ENCODE measurements around the gene PINLYP.
"Not testable (repeated sequence)": the region's sequence is repeated elsewhere in the genome, so short reads cannot be mapped to it uniquely, and the experiment has no call there.

PINLYP gene

GRCh38 chr19:43575156-43575950 is at the start of gene PINLYP, which contains the start of gene XRCC1:
PINLYP (plus strand) TSS chr19:43575801; CDS start chr19:43577192, 1,391 bp downstream.
XRCC1 (minus strand) TSS chr19:43575527; CDS start chr19:43575458, 69 bp downstream.
- peak; percentile 97 for DNase-seq (ENCODE audit: low spot score)

DNA sequence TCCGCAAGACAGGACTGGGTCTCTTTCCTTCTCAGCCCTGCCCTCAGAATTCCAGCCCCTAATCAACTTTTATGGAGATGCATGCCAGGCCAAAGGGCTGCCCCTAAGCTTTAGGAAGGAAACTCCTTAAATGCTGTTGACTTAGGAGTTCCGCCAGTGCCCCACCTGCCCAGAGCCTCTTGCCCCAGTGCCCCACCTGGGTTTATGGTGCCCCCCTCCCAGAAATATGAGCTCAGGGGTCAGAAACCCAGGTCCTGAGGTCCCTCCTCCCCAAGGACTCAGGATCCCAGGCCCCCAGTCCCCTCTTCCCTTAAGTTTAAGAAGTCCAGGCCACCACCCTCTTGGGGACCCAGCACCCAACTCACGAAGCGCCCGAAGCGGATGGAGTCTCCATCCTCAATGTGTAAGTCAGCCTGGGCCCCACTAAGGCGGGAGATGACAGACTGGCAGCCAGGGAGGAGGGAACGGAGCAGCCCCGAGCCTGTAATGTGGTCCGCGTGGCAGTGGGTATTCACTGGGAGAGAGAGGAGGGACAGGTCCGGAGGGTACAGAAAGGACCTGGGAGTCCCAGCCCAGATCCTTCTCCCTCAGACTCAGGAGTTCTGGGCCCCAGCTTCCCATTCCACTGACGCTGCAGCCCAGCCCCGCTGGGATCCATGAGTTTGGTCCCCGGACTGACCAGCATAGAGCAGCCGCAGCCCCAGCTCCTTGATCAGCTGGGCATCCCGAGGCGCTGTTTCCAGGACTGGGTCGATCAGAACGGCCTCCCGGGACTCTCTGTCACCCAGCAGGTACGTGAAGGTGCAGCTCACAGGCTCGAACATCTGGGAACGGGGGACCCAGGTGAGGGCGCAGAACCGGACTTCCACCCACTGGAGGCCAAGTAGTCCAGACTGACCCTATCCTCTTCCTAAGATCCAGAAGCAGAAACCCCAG is 49.5 kb upstream of the PINLYP start:
- DNase-seq (ENCODE audit: low spot score) = peak; percentile 37

GRCh38 chr19:43526884-43527859 is 48.4 kb upstream of the PINLYP start, which contains the start of gene ETHE1:
ETHE1 (minus strand) TSS chr19:43527201; CDS start chr19:43527177, 24 bp downstream.
- DNase-seq (ENCODE audit: low spot score) = peak; percentile 85

DNA sequence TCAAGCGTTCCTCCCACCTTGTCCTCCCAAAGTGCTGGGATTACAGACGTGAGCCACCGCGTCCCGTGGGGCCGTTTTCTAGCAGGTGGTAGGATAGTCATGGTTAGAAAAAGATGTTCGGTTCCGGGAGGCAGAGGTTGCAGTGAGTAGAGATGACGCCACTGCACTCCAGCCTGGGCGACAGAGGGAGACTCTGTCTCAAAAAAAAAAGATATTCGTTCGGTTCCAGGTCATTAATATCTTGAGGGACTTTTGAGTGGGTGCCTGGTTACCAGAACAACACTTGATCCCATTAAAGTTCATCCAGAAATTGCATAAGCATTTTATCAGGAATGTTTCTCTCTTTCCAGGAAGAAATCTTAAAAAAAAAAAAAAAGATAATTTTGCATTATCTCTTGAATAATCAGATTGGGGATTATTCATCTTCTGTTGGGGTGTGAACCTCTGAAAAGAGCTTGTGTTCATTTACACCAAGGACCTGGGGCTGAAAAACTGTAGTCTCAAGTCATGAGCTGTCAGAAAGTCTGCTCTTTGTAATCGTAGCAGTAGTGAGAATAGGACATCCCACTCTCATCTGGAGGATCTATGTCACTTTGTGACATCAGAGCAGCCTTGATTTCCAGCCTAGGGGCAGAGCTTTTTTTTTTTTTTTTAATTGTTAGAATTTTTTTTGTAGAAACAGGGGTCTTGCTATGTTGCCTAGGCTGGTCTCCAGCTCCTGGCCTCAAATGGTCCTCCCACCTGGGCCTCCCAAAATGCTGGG is 47.6 kb upstream of the PINLYP start:
- DNase-seq (ENCODE audit: low spot score) = no peak

- DNase-seq (ENCODE audit: low spot score) = no peak
Measured at GRCh38 chr19:43532571-43532961, 43.0 kb upstream of the PINLYP start.

DNA sequence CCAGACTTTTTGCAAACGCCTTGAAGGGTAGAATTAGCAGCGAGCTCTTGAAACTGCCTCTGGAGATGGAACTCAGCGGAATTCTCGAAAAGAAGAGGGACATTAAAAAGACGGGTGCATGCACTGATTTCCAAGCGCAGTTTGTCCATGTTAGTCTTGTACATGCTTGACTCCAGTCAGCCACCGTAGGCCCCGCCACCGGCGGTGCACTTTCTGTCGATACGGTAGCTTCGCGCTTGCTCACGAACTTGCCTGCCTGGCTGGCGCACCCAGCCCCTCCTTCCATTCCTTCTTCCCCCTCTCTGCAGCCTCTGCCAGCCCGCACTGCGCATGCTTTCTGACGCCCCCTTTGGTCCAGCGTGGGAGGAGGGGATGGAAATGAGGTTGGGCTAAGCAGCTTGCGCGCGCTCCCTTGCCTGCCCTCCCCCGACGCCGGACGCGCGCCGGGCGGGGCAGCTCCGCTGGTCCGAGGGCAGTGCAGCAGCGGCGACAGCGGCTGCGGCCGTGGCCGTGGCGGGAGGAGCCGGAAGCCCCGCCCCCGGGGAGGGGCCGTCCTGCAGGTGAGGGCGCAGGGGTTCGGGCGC is 42.5 kb upstream of the PINLYP start, which contains the start of gene ZNF575:
Gene ZNF575, plus strand, starts transcription at position 227 of the 584 bp plus-strand sequence. CDS start 1,235 bp downstream, outside the sequence.
- peak; percentile 98 for DNase-seq (ENCODE audit: low spot score)

- peak; percentile 98 for DNase-seq (ENCODE audit: low spot score)
Measured at GRCh38 chr19:43533546-43534304, 41.9 kb upstream of the PINLYP start.

- DNase-seq (ENCODE audit: low spot score) = no peak
Measured at GRCh38 chr19:43534305-43534815, 41.2 kb upstream of the PINLYP start.

- peak; percentile 70 for DNase-seq (ENCODE audit: low spot score)
Measured at GRCh38 chr19:43534816-43535761, 40.5 kb upstream of the PINLYP start.

DNA sequence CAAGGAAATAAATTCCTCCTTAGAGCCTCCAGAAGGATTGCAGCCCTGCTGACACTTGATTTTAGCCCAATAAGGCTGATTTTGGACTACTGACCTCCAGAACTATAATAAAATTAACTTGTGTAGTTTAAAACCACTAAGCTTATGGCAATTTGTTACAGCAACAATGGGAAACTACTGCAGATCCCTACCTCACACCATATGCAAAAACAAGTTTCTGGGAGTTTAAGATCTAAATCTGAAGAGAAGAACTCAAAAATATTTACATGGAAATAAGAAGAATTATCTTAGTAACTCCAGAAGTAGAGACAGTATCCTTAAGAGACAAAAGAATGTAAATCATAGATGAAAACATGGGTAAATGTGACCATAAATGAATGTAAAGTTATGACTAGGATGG is 36.7 kb upstream of the PINLYP start:
- no peak for DNase-seq (ENCODE audit: low spot score)

GRCh38 chr19:43540381-43540780 is 35.2 kb upstream of the PINLYP start:
- no peak for DNase-seq (ENCODE audit: low spot score)

DNA sequence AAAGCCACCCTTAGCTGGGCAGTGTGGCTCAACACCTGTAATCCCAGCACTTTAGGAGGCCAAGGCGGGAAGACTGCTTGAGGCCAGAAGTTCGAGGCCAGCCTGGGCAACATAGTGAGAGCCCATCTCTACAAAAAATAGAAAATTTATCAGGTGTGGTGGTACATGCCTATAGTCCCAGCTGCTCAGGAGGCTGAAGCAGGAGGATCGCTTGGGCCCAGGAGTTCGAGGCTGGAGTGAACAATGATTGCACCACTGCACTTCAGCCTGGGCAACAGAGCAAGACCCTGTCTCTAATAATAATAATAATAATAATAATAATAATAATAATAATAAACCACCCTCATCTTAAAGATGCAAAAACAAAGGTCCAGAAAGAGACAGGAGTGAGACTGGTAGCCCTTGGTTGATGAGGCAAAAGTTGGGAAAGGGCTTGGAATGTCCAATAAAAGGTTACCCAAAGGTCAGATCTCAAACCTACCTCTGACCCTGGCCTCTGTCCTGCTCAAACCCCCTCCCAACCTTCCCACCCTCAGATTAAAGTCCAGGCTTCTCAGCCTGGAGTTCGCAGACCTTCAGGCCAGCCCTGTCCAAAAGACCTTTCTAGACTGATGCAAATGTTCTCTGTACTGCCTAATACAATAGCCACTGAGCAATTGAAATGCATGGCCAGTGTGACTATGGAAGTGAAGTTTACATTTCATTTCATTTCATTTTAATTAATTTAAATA is 33.5 kb upstream of the PINLYP start:
- DNase-seq (ENCODE audit: low spot score) = no peak

DNA sequence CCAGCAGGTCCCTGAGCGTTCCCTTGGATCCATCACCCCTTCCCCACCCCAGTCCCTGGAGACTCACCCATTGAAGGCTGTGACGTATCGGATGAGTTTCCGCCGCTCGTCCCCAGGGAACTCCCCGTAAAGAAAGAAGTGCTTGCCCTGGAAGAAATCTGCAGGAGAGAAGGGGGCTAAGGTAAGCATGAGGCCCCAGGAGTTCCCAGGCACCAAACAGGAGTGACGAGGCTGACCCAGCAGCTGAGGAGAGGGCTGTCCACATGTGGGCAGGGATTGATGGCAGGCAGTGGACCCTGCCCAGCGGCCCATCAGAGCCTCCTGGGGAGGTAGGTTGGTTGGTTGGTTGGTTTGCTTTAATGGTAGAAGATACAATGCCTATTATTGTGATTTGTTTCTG is 31.5 kb upstream of the PINLYP start:
- DNase-seq (ENCODE audit: low spot score) = no peak

DNA sequence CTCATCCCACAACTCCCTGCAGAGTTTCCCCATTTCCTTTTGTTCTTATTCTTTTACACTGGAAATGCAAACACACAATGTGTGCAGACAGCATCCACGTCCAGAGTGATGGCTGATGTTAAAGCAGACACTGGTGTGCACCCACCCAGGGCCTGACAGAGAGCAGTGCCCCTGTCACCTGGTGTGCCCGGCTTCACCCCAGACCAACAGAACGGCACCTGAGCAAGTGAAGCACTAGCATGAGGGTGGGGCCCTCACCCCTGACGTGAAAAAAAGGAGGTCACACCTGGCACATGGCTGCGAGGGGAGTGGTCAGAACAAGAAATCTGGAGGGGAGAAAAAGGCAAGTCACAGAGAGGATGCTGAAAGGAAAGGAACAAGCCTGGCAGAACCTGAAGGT is 30.3 kb upstream of the PINLYP start:
- DNase-seq (ENCODE audit: low spot score) = no peak

GRCh38 chr19:43545981-43546380 is 29.6 kb upstream of the PINLYP start:
- DNase-seq (ENCODE audit: low spot score) = no peak

- DNase-seq (ENCODE audit: low spot score) = no peak
Measured at GRCh38 chr19:43546581-43546980, 29.0 kb upstream of the PINLYP start.

- not testable (repeated sequence) for DNase-seq (ENCODE audit: low spot score)
Measured at GRCh38 chr19:43547926-43548325, 27.7 kb upstream of the PINLYP start.

All from HuH-7 (cell line).